SK-N-SH treated with all-trans-retinoic acid at 6 μM for 48 hours (cell line): ENCODE measurements around the gene DEAF1.

Experiments
- ATAC-seq: fragments of 200-7000 bp; cut with Tn5 transposase; 3 replicates; pipeline ENCODE4 v1.9.1; 2020; ENCODE audit warnings: mild to moderate bottlenecking, moderate library complexity
- ARNTL ChIP-seq: fragments of 450-650 bp; formaldehyde crosslinking; IDR thresholded peaks from 2 replicates; pipeline ENCODE4 v1.5.0; 2020; ENCODE audit warnings: low read depth, mild to moderate bottlenecking, moderate library complexity, borderline replicate concordance
- BACH2 ChIP-seq: fragments of 250-450 bp; sonication (Bioruptor Pico); IDR thresholded peaks from 2 replicates; pipeline ENCODE4 v1.9.0; 2021; ENCODE audit warnings: mild to moderate bottlenecking, borderline replicate concordance
- CREB5 ChIP-seq: fragments of 250-450 bp; sonication (Bioruptor Pico); IDR thresholded peaks from 2 replicates; pipeline ENCODE4 v1.5.1; 2020; ENCODE audit warnings: low read depth, mild to moderate bottlenecking, moderate library complexity
- CSRNP3 ChIP-seq: fragments of 250-450 bp; sonication (Bioruptor Pico); IDR thresholded peaks from 2 replicates; pipeline ENCODE4 v1.5.1; 2021; ENCODE audit warnings: mild to moderate bottlenecking, moderate library complexity
- ESRRG ChIP-seq: fragments of 250-450 bp; sonication (Bioruptor Pico); IDR thresholded peaks from 2 replicates; pipeline ENCODE4 v1.6.1; 2021; ENCODE audit warnings: mild to moderate bottlenecking
- GLIS3 ChIP-seq: fragments of 250-450 bp; sonication (Bioruptor Pico); IDR thresholded peaks from 2 replicates; pipeline ENCODE4 v1.5.0; 2020; ENCODE audit warnings: mild to moderate bottlenecking, moderate library complexity
- ISL1 ChIP-seq: fragments of 250-450 bp; sonication (Bioruptor Pico); IDR thresholded peaks from 2 replicates; pipeline ENCODE4 v2.1.2; 2022; ENCODE audit warnings: mild to moderate bottlenecking, moderate library complexity
- OSR1 ChIP-seq: fragments of 250-450 bp; sonication (Bioruptor Pico); IDR thresholded peaks from 2 replicates; pipeline ENCODE4 v1.8.0; 2022; ENCODE audit warnings: moderate library complexity, mild to moderate bottlenecking, inconsistent platforms
- PATZ1 ChIP-seq: fragments of 250-450 bp; sonication (Bioruptor Pico); IDR thresholded peaks from 2 replicates; pipeline ENCODE4 v1.8.0; 2020; ENCODE audit warnings: mild to moderate bottlenecking, moderate library complexity, borderline replicate concordance
- POU6F1 ChIP-seq: fragments of 250-450 bp; sonication (Bioruptor Pico); IDR thresholded peaks from 2 replicates; pipeline ENCODE4 v1.8.0; 2021; ENCODE audit warnings: low read depth, mild to moderate bottlenecking, moderate library complexity, borderline replicate concordance
- PPARA ChIP-seq: fragments of 250-450 bp; sonication (Bioruptor Pico); IDR thresholded peaks from 2 replicates; pipeline ENCODE4 v1.5.0; 2020; ENCODE audit warnings: mild to moderate bottlenecking, borderline replicate concordance
- RARB ChIP-seq: fragments of 250-450 bp; sonication (Bioruptor Pico); IDR thresholded peaks from 2 replicates; pipeline ENCODE4 v1.8.0; 2021; ENCODE audit warnings: mild to moderate bottlenecking, moderate library complexity
- SNAI2 ChIP-seq: fragments of 250-450 bp; sonication (Bioruptor Pico); IDR thresholded peaks from 2 replicates; pipeline ENCODE4 v1.5.0; 2020; ENCODE audit warnings: mild to moderate bottlenecking, moderate library complexity
- TCF4 ChIP-seq: fragments of 250-450 bp; sonication (Bioruptor Pico); IDR thresholded peaks from 2 replicates; pipeline ENCODE4 v1.8.0; 2021; ENCODE audit warnings: mild to moderate bottlenecking, moderate library complexity, borderline replicate concordance
- TSHZ2 ChIP-seq: fragments of 250-450 bp; sonication (Bioruptor Pico); IDR thresholded peaks from 2 replicates; pipeline ENCODE4 v1.5.0; 2020; ENCODE audit warnings: mild to moderate bottlenecking, moderate library complexity
- ZC3H10 ChIP-seq: fragments of 250-450 bp; sonication (Bioruptor Pico); IDR thresholded peaks from 2 replicates; pipeline ENCODE4 v1.5.1; 2021; ENCODE audit warnings: mild to moderate bottlenecking, moderate library complexity
- ZFP3 ChIP-seq: fragments of 250-450 bp; sonication (Bioruptor Pico); IDR thresholded peaks from 2 replicates; pipeline ENCODE4 v1.5.0; 2020; ENCODE audit warnings: mild to moderate bottlenecking, moderate library complexity
- ZFP30 ChIP-seq: fragments of 450-650 bp; formaldehyde crosslinking; IDR thresholded peaks from 2 replicates; pipeline ENCODE4 v1.5.0; 2022; ENCODE audit warnings: mild to moderate bottlenecking, moderate library complexity
- ZNF565 ChIP-seq: fragments of 450-650 bp; formaldehyde crosslinking; conservative IDR thresholded peaks from 2 replicates; pipeline ENCODE4 v1.5.0; 2020; ENCODE audit warnings: low read depth, mild to moderate bottlenecking, moderate library complexity
- ZNF70 ChIP-seq: fragments of 450-650 bp; formaldehyde crosslinking; IDR thresholded peaks from 2 replicates; pipeline ENCODE4 v1.5.0; 2020; ENCODE audit warnings: mild to moderate bottlenecking, moderate library complexity
- ZNF8 ChIP-seq: fragments of 450-650 bp; formaldehyde crosslinking; IDR thresholded peaks from 2 replicates; pipeline ENCODE4 v1.5.0; 2020; ENCODE audit warnings: mild to moderate bottlenecking, moderate library complexity

The DEAF1 gene

GRCh38 chr11:665704-666281 is 29.2 kb downstream of the DEAF1 start:
- ATAC-seq: no peak
- no peak for TF ChIP-seq ZNF8 (CRISPR knock-in tag)

GRCh38 chr11:665062-665703 is 29.8 kb downstream of the DEAF1 start:
- TF ChIP-seq ZNF70 (no peak), ARNTL (CRISPR knock-in tag) (no peak), SNAI2 (CRISPR knock-in tag) (no peak), CREB5 (CRISPR knock-in tag) (no peak), RARB (CRISPR knock-in tag) (no peak), ESRRG (CRISPR knock-in tag) (no peak), TSHZ2 (CRISPR knock-in tag) (no peak), GLIS3 (no peak), POU6F1 (CRISPR knock-in tag) (no peak), ZFP30 (CRISPR knock-in tag) (no peak), ZNF565 (CRISPR knock-in tag) (no peak), ISL1 (no peak), BACH2 (no peak), ZNF8 (CRISPR knock-in tag) (no peak), TCF4 (CRISPR knock-in tag) (no peak), ZFP3 (CRISPR knock-in tag) (no peak), CSRNP3 (no peak), PPARA (CRISPR knock-in tag) (no peak)
- ATAC-seq: no peak

GRCh38 chr11:662689-663274 is 32.2 kb downstream of the DEAF1 start:
- peak; percentile 92 for ATAC-seq
- TF ChIP-seq OSR1 (CRISPR knock-in tag) (no peak), ZFP3 (CRISPR knock-in tag) (no peak), ISL1 (no peak), POU6F1 (CRISPR knock-in tag) (no peak), TSHZ2 (CRISPR knock-in tag) (no peak), SNAI2 (CRISPR knock-in tag) (no peak), ZFP30 (CRISPR knock-in tag) (no peak), GLIS3 (no peak), PATZ1 (CRISPR knock-in tag) (no peak), ESRRG (CRISPR knock-in tag) (no peak), CREB5 (CRISPR knock-in tag) (no peak), TCF4 (CRISPR knock-in tag) (no peak), ZC3H10 (CRISPR knock-in tag) (no peak)
